ENCODE results near the gene IGHMBP2.

DNA sequence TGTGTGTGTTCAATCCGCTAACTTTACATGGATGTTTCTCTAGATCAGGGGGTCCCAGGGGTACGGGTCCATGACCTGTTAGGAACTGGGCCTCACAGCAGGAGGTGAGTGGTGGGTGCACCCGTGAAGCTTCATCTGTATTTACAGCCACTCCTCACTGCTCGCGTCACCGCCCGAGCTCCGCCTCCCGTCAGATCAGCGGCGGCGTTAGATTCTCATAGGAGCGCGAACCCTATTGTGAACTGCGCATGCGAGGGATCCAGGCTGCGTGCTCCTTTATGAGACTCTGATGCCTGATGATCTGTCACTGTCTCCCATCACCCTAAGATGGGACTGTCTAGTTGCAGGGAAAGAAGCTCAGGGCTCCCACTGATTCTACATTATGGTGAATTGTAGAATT is 45.2 kb downstream of the IGHMBP2 start:
- TF ChIP-seq POLR2AphosphoS5 (IDR thresholded peaks at IDR 0.05; ENCODE audit: borderline replicate concordance, low read depth, low read length): no peak
- TF ChIP-seq EZH2 (IDR thresholded peaks at IDR 0.05): no peak
- TF ChIP-seq FOXP2 (optimal IDR thresholded peaks at IDR 0.05; ENCODE audit: control extremely low read depth, extremely low read length, insufficient read depth): no peak

Measured in SK-N-MC (cell line).